CD1c-positive myeloid dendritic cell (primary cell): Measurements from ENCODE around the gene ADIPOR2.
A peak's percentile ranks its signal among the peaks of the same experiment; 100 is the strongest.
"Not testable (repeated sequence)": the region's sequence is repeated elsewhere in the genome, so short reads cannot be mapped to it uniquely, and the experiment has no call there.

Experiments
- DNase-seq: peaks from one replicate; pipeline ENCODE4 v3.0.0-alpha.2; 2016; ENCODE audit errors: extremely low spot score

Gene ADIPOR2

GRCh38 chr12:1703771-1704722, 13.2 kb downstream of the ADIPOR2 start:
- DNase-seq, result no peak

GRCh38 chr12:1705774-1706631, 15.1 kb downstream of the ADIPOR2 start:
- peak; percentile 43 for DNase-seq

DNA sequence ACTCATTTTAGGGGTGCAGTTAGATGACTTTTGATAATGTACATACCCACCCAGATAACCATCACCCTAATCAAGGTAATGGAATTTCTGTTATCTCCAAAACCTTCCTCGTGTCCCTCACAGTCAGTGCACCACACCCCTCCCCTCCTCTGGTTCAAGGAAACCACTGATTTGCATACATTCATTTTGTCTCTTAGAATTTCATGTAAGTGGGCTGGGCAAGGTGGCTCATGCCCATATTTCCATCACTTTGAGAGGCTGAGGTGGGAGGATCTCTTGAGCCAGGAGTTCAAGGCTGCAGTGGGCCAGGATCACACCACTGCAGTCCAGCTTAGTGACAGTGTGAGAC, 15.7 kb downstream of the ADIPOR2 start:
- no peak for DNase-seq

DNA sequence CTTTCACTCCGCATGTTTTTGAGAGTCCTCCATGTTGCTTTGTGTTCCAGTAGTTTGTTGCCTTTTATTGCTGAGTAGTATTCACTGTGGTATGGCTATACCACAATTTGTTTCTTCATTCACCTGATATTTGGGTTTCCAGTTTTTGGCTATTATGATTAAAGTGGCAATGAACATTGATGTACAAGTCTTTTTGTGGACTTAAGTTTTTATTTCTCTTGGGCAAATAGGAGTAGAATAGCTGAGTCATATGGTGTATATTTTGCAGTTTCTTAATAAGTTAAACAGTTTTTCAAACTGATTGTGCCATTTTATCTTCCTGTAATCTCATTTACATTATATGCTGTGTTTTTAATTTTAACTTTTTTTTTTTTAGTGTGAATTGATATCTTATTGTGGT, 16.2 kb downstream of the ADIPOR2 start:
- DNase-seq, result no peak

- DNase-seq, result not testable (repeated sequence)
Measured at GRCh38 chr12:1709968-1710367, 19.1 kb downstream of the ADIPOR2 start.

DNA sequence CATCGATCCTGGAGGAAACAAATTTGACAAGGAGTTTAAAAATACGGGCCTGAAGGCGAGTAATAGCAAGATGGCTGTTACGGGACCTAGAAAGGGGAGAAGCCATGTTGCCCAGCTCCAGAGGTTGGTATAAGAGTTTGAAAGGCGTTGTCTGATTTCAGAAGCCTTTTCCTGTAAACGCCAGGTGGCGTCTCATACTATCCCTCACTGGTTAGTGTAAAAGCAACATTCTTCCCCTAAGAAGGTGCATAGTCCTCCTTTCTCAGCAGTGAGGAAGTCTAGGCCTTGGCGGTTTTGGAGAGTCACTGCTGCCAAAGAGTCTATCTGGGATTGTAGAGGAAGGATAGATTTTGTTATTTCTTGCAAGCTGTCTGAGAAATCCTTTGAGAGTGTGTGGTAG, 20.0 kb downstream of the ADIPOR2 start:
- not testable (repeated sequence) for DNase-seq

- DNase-seq, result peak; percentile 18
Measured at GRCh38 chr12:1711536-1712211, 20.8 kb downstream of the ADIPOR2 start.

GRCh38 chr12:1712305-1712704, 21.4 kb downstream of the ADIPOR2 start:
- not testable (repeated sequence) for DNase-seq

GRCh38 chr12:1712852-1713251, 22.0 kb downstream of the ADIPOR2 start:
- not testable (repeated sequence) for DNase-seq

DNA sequence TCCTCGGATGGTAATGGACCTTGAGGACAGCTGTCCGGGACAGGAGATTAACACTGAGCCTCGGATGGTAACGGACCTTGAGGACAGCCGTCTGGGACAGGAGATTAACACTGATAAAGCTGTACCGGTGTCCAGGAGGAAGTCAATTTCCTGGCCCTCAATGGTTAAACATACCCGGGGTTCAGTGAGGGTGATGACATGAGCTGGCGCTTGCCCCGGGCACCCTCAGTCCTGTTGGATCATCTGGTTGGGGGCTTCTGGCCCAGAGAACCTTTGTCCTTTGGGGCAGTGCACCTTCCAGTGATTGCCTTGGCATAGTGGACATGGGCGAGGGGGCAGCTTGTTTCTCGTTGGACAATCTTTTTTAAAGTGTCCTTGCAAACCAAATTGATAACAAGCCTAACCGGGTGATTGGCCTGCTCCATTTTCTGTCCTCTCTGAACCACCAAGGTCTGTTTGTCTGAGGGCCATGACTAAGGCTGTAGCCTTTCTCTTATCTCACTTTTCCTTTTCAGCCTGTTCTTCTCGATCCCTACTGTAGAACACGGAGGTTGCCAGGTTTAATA, 23.0 kb downstream of the ADIPOR2 start:
- DNase-seq, result not testable (repeated sequence)

GRCh38 chr12:1715459-1715858, 24.6 kb downstream of the ADIPOR2 start:
- not testable (repeated sequence) for DNase-seq

DNA sequence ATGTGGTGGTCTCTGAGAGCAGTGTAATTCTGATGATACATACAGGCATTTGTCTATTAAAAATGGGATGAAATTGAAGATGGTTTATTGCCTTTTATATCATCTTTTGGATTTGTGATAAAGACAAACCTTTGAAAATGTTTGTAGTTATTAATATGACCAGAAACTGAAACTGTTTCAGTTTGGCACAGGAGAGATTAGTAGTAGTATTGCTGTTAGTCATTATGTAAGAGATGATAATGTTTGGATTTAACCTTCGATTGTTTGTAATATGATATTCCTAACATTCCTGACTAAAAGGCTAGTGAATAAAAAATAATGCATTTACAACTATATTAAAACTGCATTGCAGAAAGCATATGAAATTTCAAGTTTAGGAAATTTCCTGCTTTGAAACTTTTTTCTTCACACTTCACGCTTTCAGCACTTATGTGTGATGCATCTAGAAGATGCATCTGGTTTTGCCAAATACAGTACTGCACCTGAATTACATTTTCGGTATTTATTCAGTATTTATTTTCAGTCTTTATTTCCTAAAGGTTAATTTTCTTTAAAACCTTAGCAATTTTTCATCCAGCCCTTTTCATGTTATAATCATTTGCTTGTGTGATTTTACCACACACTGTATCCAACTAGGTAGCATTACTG, 25.5 kb downstream of the ADIPOR2 start:
- DNase-seq, result no peak

- DNase-seq, result no peak
Measured at GRCh38 chr12:1716911-1717310, 26.0 kb downstream of the ADIPOR2 start.

GRCh38 chr12:1719139-1719538, 28.3 kb downstream of the ADIPOR2 start:
- DNase-seq, result no peak

GRCh38 chr12:1720494-1720893, 29.6 kb downstream of the ADIPOR2 start:
- no peak for DNase-seq

DNA sequence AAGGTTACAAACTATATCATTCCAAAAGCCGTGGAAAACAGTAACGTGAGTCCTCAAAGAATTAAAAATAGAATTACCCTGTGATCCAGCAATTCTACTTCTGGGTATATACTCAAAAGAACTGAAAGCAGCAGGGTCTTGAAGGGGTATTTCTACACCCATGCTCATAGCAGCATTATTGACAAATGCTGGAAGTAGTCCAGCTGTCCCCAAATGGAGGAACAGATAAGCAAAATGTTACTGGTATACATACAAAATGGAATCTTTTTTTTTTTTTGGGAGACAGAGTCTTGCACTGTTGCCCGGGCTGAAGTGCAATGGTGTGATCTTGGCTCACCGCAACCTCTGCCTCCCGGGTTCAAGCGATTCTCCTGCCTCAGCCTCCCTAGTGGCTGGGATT, 32.9 kb downstream of the ADIPOR2 start:
- DNase-seq, result no peak

- no peak for DNase-seq
Measured at GRCh38 chr12:1724250-1724649, 33.4 kb downstream of the ADIPOR2 start.

GRCh38 chr12:1726753-1727152, 35.9 kb downstream of the ADIPOR2 start:
- DNase-seq, result no peak

GRCh38 chr12:1728824-1729223, 38.0 kb downstream of the ADIPOR2 start:
- DNase-seq, result no peak

GRCh38 chr12:1731019-1731687, 40.3 kb downstream of the ADIPOR2 start:
- no peak for DNase-seq

- not testable (repeated sequence) for DNase-seq
Measured at GRCh38 chr12:1731688-1732078, 40.8 kb downstream of the ADIPOR2 start.
